Caco-2 (cell line): ENCODE data around the gene SHROOM3. TPM values are rescaled to one million over a fixed set of nuclear protein-coding genes. Genes with fewer than 3 reads are reported as not detected.

ENCODE experiments used
- BruUV-seq: library from RNA; stranded (reverse); fragments of 400-500 nt; replicated peaks from 2 replicates; lab custom pipeline; 2021; lab: Mats Ljungman, UMichigan
- CTCF ChIA-PET: fragments of 300-600 bp; sonication (Branson Sonifier 250); formaldehyde crosslinking; loops from one replicate; lab custom pipeline; 2022; ENCODE audit warnings: antibody characterized with exemption; lab: Charles Lee
- POLR2A ChIA-PET: fragments of 300-600 bp; sonication (Branson Sonifier 250); formaldehyde crosslinking; loops from one replicate; lab custom pipeline; 2022; ENCODE audit warnings: antibody characterized with exemption; lab: Charles Lee
- DNase-seq, 2 experiments: peaks; one replicate each; pipeline versions ENCODE4 v3.0.0 to v3.0.0-alpha.2; 2020 to 2022
- H3K27me3 ChIP-seq: replicated peaks from 2 replicates; pipeline ENCODE4 v1.6.0; 2011; ENCODE audit warnings: low read length; ENCODE audit not compliant: control insufficient read depth, insufficient read depth
- H3K36me3 ChIP-seq: 2 replicates; pipeline ENCODE4 v1.5.1; 2011; ENCODE audit warnings: low read length; ENCODE audit not compliant: control insufficient read depth, insufficient read depth
- H3K4me1 ChIP-seq: fragments of 250-450 bp; sonication (Bioruptor Pico); 2 replicates; pipeline ENCODE4 v1.5.1; 2020; ENCODE audit warnings: mild to moderate bottlenecking
- H3K4me3 ChIP-seq: 2 replicates; pipeline ENCODE4 v1.5.1; 2011; ENCODE audit warnings: low read depth, mild to moderate bottlenecking, control low read depth, low read length
- H3K9me3 ChIP-seq: fragments of 250-450 bp; sonication (Bioruptor Pico); 2 replicates; pipeline ENCODE4 v1.5.1; 2020; ENCODE audit warnings: mild to moderate bottlenecking, moderate library complexity
- H3K27ac Mint-ChIP-seq: one replicate; pipeline ENCODE4 v1.8.0; 2022; ENCODE audit warnings: mixed read lengths; ENCODE audit not compliant: unreplicated experiment
- H3K27me3 Mint-ChIP-seq: one replicate; pipeline ENCODE4 v1.8.0; 2022; ENCODE audit warnings: mixed read lengths; ENCODE audit not compliant: insufficient read depth, unreplicated experiment
- H3K36me3 Mint-ChIP-seq: one replicate; pipeline ENCODE4 v1.8.0; 2022; ENCODE audit warnings: mild to moderate bottlenecking, mixed read lengths; ENCODE audit not compliant: insufficient read depth, unreplicated experiment
- H3K4me1 Mint-ChIP-seq: one replicate; pipeline ENCODE4 v1.8.0; 2022; ENCODE audit warnings: low read depth, mixed read lengths; ENCODE audit not compliant: unreplicated experiment
- H3K4me3 Mint-ChIP-seq: one replicate; pipeline ENCODE4 v1.8.0; 2022; ENCODE audit warnings: mild to moderate bottlenecking, moderate library complexity, mixed read lengths; ENCODE audit not compliant: unreplicated experiment
- H3K9me3 Mint-ChIP-seq: one replicate; pipeline ENCODE4 v1.8.0; 2022; ENCODE audit warnings: mixed read lengths; ENCODE audit not compliant: unreplicated experiment
- CTCF ChIP-seq, 2 experiments: fragments of 200-600 bp in 1 of 2; IDR thresholded peaks; 1 replicate in 1 of 2; 2 replicates in 1 of 2; pipeline versions ENCODE4 v1.5.1 to v1.8.0; 2011 to 2022; ENCODE audit warnings: antibody characterized with exemption in 1 of 2, control low read depth in 1 of 2, inconsistent platforms in 1 of 2, low read depth in 1 of 2, low read length in 1 of 2, mild to moderate bottlenecking in 1 of 2, moderate library complexity in 1 of 2; ENCODE audit not compliant: insufficient read depth in 1 of 2, severe bottlenecking in 1 of 2, unreplicated experiment in 1 of 2
- intact Hi-C: fragments of 100-400 bp; cut with micrococcal nuclease; formaldehyde crosslinking; loops from one replicate; pipeline ENCODE4 v1.10.0; 2022; ENCODE audit not compliant: unreplicated experiment
- total RNA-seq: library from RNA; stranded (reverse); gene quantifications from 2 replicates; pipeline ENCODE4 v1.2.3, GENCODE V29; 2022

The SHROOM3 gene
- total RNA-seq, 1 experiment from 2014 or later, result 16.3 TPM

DNA sequence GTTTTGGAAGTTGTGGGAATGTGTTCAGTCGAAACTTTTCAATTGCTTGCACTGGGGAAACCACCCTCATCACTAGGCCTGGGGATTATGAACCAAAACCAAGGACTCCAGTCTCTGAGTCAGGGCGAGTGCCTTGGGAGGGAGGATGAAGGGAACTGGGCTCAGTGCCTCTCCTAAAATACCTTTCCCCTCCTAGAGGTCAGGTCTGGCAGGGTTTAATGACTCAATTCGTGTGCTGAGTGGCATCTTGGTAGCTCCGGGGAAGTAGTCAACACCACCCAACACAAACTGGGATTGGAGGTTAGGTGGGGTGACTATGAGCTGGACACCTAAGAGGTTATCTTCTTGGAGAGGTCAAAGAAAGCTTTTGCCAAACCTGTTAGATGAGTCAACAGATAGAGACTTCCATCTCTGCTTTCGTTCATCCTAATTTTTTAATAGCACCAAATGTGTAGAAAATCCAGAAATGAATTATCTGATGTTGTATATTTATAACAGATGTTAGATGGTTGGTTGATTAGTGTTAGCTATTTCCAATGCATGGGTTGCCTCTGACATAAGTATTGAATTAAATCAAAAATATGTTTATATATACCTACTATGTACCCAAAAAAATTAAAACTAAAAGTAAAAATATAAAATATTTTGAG, 202.8 kb downstream of the SHROOM3 start:
- Histone ChIP-seq H3K27me3 (no peaks in the 10 kb centered on the region), H3K36me3 (no peaks in the 10 kb centered on the region), H3K4me3 (no peak overlapping the region), H3K4me1 (no peaks in the 10 kb centered on the region; the same call in 1 of the 2 replicates), H3K9me3 (no peaks in the 10 kb centered on the region)
- ChIA-PET POLR2A (no interaction called here), CTCF (no interaction called here)
- Mint-ChIP-seq H3K36me3 (no peaks in the 10 kb centered on the region), H3K27ac (no peak overlapping the region), H3K4me1 (no peaks in the 10 kb centered on the region), H3K4me3 (no peak overlapping the region), H3K9me3 (no peaks in the 10 kb centered on the region), H3K27me3 (no peaks in the 10 kb centered on the region)
- DNase-seq, result no peak
- intact Hi-C loops, result no loop called here
- BruUV-seq, result no TSS peak
- TF ChIP-seq CTCF (IDR thresholded peaks at IDR 0.05; ENCODE audit: insufficient read depth in 1 of 2, low read depth in 1 of 2, low read length in 1 of 2, severe bottlenecking in 1 of 2, unreplicated experiment in 1 of 2), result no peak

GRCh38 chr4:76639288-76639687, 204.3 kb downstream of the SHROOM3 start:
- H3K27ac Mint-ChIP-seq, result no peak overlapping the region
- no peak for TF ChIP-seq CTCF (IDR thresholded peaks at IDR 0.05; ENCODE audit: insufficient read depth in 1 of 2, low read depth in 1 of 2, low read length in 1 of 2, severe bottlenecking in 1 of 2, unreplicated experiment in 1 of 2)
- POLR2A ChIA-PET, result interaction anchor here (0.6 kb wide), 1 partner anchor 49 kb away, joined by 3 read pairs; no protein-coding TSS in a partner anchor
- Histone ChIP-seq H3K4me1 (no peaks in the 10 kb centered on the region; the same call in 1 of the 2 replicates), H3K27me3 (no peaks in the 10 kb centered on the region), H3K9me3 (no peaks in the 10 kb centered on the region), H3K4me3 (no peak overlapping the region), H3K36me3 (no peaks in the 10 kb centered on the region)
- H3K9me3 Mint-ChIP-seq, result no peaks in the 10 kb centered on the region
- no peaks in the 10 kb centered on the region for H3K4me1 Mint-ChIP-seq
- no peak for DNase-seq
- H3K36me3 Mint-ChIP-seq, result no peaks in the 10 kb centered on the region
- no peaks in the 10 kb centered on the region for H3K27me3 Mint-ChIP-seq
- CTCF ChIA-PET, result no interaction called here
- intact Hi-C loops, result no loop called here
- H3K4me3 Mint-ChIP-seq, result no peak overlapping the region
- no TSS peak for BruUV-seq

DNA sequence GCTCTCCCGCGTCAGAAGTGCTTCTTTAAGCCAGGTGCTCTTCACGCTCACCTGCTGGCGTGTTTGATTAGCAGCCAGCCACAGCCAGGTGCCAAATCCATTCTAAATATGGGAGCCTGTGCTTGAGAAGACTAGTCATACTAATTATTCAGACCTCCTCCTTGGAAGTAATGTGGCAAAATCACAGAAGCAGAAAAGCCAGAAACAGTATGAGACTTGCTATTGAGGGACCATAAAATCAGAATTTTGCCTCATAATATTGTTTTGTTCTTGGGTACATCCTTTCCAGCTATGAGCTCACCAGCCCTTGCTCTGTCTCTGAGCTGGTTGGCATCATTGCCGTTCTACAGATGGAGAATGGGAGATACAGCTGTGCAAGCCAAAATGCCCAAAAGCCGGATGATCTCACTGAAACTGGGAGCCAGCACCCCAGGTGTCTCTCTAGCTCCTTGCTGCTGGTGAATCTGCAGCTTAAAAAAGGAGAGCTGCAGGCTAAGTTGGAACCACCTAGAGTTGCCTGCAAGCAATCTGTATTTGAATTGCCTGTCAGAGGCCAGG, 205.4 kb downstream of the SHROOM3 start:
- ChIA-PET CTCF (no interaction called here), POLR2A (no interaction called here)
- no peak for TF ChIP-seq CTCF (IDR thresholded peaks at IDR 0.05; ENCODE audit: insufficient read depth in 1 of 2, low read depth in 1 of 2, low read length in 1 of 2, severe bottlenecking in 1 of 2, unreplicated experiment in 1 of 2)
- H3K27ac Mint-ChIP-seq, result no peak overlapping the region
- H3K4me1 ChIP-seq, result no peaks in the 10 kb centered on the region; the same call in 1 of the 2 replicates
- no peaks in the 10 kb centered on the region for H3K36me3 Mint-ChIP-seq
- no peaks in the 10 kb centered on the region for H3K36me3 ChIP-seq
- no peaks in the 10 kb centered on the region for H3K9me3 Mint-ChIP-seq
- no peaks in the 10 kb centered on the region for H3K27me3 Mint-ChIP-seq
- H3K4me1 Mint-ChIP-seq, result no peaks in the 10 kb centered on the region
- intact Hi-C loops, result no loop called here
- H3K27me3 ChIP-seq, result no peaks in the 10 kb centered on the region
- no peak for DNase-seq
- no peak overlapping the region for H3K4me3 Mint-ChIP-seq
- BruUV-seq, result no TSS peak
- H3K9me3 ChIP-seq, result no peaks in the 10 kb centered on the region
- no peak overlapping the region for H3K4me3 ChIP-seq
